Measurements from ENCODE around the gene PEDS1. TPM values are rescaled to one million over a fixed set of nuclear protein-coding genes. Genes with fewer than 3 reads are reported as not detected.
A peak's percentile ranks its signal among the peaks of the same experiment; 100 is the strongest.
"Not testable (repeated sequence)": the region's sequence is repeated elsewhere in the genome, so short reads cannot be mapped to it uniquely, and the experiment has no call there.

Gene PEDS1
- total RNA-seq, 1 experiment from 2014 or later: 61.9 TPM

DNA sequence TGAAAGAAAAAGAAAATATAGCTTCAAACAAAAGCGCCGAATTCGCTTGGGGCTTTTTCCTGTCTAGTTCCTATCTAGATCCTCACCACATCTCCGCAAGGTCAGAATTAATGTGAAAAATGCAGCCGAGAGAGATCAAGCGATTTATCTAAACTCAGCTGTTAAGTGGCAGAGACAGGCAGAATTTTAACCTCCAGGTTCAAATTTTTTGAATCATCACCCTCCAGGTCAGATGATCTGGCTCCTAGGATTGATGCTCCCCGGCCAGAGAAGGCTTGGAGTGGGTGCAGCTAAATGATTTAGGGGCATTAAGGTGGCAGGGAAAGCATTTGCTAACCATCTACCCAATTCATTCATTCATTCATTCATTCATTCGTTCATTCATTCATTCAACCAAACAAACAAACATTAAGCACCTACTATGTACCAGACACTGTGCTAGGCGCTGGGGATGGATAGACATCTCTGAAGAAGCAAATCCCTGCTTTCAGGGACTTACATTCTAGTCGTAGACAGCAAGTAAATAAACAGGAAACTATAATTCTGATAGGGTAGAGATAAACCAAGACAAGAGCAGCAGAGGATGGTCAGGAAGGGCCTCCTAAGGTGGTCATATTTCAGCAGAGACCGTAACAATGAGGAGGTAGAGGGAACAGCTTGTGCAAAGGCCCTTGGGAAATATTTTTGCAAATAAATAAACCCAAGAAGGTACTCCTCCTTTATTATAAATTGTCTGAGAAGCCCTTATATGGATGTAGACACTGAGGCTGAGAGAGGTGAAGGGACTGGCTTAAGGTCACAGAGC lies 39.9 kb downstream of the PEDS1 start:
- no peak for DNase-seq (ENCODE audit: low read depth)

DNA sequence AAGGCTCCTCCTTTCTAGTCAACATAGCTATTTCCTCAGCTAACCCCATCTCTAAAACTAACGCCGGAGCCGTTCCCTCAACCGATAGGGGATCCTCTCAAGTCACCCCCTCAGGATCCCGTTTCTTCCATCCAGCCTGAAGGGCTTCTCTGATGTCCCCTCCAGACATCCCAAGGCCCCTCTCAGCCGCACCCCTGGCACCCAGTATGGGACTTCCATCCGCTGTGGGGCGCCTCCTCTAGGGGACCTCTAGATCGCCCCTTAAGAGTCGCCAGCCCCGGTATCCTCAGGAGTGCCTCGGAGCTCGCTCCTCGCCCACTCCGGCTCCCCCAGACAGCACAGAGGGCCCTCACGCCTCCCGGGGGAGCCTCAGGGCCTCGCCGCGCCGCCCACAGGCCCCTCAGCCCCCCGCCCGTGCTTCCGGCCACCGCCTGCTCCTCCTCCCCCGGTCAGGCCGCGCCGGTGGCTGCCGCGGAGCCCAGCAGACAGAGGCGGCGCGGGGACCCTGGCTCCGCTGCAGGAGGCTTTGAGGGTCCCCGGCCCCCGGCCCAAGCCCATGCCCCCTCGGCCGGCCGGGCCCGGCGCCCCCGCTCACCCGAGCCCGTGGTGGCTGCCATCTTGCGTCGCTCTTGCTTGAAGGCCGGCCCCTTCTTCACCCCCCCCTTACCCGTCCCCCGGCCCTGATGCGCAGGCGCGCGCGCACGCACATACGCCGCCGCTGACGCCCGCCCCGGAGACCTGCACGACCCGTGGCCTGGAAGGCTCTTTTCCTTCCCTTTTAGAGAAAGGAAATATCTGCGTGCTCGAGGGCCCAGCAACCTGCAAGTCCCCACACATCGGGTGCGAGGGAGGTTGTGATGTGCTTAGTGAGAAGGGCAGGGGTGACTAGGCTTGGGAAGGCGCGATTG lies 40.8 kb downstream of the PEDS1 start, which contains the start of gene UBE2V1:
UBE2V1 (minus strand) TSS at position 639 of the 908 bp plus-strand sequence; CDS start at position 617, 22 bp downstream.
- peak; percentile 88 for DNase-seq (ENCODE audit: low read depth)

DNA sequence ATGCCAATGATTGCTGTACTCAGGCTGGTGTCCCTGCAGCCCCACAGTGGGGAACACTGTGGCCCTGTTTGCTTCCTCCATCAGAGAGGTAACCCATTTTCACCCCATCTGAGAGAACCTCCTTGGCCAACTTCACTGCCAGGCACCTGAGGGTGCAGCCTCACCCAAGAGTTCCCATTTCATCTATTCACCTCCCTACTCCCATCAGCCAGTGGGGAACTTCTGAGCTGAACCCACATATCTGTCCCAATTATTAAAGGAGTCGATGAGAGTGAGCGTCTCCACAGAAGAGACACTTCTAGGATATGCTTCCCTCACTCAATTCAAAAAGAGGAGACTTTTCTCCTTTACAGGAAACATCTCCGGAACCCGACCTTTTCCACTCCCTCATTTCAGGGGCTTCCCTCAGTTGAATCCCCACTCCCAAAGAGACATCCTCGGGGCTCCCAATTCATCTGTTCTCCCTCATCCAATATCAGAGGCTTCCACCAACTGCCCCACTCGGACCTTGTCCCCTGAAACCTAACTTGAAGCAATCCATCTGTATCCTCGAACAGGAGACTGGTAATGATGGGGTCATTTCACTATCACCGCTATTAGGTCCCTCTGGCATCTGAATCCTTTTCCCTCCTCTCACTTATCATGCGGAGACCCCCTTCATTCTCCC lies 41.6 kb downstream of the PEDS1 start:
- DNase-seq (ENCODE audit: low read depth): no peak

DNA sequence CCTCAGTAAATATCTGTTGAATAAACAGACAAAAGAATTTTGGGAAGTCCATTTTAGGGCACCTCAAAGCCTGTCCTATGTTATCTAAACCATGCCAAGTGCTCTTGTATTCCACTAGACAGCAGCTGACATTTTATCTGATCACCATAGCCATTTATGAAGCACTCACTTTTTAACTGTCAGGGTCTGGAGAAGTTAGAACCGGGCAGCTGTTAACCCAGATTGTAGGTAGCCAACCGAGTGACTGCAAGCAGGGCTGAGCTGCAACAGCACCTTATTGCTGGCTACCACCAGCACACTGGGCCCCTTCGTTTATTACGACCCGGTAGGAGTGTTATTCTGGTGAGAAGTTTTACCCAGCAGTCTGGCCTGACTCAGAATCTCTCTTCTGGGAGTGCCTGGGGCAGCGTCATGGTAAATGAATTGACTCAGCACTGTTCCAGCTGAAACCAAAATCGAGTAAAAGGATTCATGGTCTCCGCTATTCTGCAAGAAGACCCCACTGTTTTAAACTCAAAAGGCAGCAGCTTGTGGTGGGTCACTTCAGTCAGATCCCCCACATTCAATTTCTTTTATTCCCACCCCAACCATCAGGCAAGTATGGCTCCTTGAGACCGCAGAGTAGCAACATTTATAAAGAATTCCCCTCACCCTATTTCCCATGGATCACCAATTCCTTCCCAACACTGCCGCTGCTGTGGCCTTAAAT lies 42.2 kb downstream of the PEDS1 start:
- DNase-seq (ENCODE audit: low read depth): peak; percentile 87

DNA sequence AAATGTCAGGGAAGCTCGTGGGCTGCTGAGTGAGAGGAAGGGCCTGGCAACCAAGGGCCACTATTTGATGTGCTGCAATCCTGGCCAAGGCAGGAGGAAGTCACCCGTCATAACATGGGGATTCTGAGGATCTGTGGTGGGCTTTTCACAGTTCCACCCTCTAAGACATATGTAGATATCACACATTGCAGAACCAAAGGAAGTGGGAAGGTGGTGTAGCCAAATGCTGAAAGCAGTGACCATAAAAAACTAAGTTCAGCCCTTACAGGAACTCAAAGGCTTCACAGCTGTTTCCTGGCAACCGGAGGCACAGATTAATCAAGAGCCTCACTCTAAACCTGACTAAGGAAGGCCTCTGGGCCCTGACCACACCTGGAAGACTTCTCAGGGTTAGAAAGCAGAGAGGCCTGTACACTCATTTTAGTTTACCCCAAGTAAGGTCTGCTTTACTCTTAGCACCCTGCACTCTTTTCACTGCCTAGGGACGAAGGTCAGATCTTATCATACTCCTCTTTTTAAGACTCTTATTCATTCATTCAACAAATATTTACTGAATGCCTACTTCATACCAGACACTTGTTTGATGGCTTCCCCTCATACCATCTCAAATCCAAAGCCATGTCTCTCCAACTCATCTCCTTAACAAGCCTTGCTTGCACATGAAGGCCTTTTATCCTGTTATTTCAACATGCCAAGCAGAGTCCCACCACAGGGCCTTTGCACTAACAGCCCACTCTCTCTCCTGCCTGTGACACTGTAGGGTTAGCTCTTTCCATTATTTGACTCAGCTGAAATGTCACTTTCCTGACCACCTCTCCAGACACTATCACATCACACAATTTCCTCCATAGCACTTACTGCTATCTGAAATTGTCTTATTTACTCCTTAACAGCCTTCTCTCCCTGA lies 43.1 kb downstream of the PEDS1 start:
- DNase-seq (ENCODE audit: low read depth): peak; percentile 97

DNA sequence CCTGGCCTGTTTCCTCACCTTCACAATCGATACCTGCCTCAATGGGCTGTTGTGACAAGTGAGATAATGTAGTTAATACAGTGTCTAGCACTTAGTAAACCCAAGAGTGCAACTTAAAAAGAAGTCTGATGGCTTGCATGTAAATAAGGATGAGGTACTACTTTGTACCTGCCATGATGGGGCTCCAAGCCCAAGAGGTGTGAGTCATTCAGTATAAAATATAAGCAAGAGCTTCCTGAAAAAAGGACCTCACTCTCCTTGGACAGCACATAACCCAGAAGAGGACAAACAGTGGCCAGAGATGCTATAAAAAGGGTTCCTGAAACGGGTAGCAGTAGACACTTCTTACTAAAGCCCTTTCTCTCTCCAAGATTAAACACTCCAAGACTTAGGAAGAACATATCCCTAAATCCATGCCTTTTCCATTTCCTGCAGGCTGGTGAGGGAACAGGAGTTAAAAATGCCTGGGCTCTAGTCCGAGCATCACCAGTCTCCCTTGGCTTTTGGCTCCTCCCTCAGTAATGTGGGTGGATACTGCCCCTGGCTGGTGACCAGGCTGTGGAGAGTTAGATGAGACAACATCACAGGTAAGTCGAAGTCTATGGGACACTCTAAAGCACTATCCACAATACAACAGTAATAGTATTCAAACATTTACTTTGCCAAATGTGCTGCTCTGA lies 44.8 kb downstream of the PEDS1 start:
- DNase-seq (ENCODE audit: low read depth): peak; percentile 60

DNA sequence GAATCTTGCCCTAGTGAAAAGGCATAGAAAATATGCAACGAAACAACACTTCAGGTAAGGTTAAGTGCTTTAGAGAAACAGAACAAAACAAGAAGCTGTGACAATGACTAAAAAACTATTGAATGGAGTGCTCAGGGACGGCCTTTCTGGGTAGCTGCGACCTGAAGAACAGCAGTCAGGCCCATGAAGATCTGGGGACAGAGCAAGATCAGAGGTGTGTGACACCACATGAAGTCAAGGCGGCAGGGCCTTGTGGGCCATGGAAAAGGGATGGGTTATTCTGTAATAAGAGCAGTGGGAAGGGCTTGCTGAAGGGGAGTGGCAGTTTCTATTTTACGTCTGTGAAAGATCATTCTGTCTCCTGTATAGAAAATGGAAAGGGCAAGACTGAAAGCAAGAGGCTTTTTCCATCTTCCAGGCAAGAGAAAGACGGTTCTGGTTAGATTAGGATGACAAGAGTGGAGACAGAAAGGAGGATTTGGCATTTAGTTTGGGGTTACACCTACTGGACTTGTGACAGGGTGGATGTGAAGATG lies 45.7 kb downstream of the PEDS1 start:
- DNase-seq (ENCODE audit: low read depth): no peak

DNA sequence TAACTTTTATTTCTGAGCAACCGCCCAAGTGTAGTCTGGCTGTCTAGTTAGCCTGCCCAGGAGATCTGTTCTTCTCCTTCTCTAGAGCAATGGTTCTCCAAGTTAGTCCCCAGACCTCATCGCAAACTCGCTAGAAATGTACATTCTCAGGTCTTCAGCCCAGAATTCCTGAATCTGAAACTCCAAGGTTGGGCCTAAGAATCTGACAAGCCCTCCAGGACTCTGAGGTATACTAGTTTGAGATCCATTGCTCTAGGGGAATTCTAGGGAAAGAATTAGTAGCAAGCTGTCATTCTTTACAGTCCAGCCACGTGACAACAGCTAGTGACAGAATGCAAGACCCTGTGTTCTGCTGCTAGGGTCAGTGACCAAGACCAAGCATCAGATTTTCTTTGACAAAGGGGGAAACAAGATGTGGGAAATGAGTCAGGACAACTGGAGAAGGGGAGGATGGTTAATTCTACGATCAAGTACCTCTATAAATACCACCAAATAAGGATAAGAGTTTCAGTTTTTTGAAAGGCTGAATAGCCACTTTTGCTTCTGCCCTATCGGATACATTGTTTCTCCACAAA lies 46.4 kb downstream of the PEDS1 start:
- no peak for DNase-seq (ENCODE audit: low read depth)

DNA sequence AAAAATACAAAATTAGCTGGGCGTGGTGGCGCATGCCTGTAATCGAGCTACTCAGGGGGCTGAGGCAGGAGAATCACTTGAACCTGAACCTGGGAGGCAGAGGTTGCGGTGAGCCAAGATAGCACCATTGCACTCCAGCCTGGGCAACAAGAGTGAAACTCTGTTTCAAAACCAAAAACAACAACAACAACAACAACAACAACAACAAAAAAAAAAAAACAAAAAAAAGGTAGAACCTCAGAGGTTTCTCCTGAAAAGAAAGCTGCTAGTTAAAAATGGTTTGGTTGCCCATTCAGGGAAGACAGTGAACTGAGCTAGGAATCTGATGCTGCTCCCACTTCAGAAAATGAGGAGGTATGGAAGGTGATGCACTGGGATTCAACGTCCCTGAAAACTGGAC lies 46.9 kb downstream of the PEDS1 start:
- not testable (repeated sequence) for DNase-seq (ENCODE audit: low read depth)

Other genes with a start within 250 kb of the PEDS1 start
- gene SPATA2, start 238.2 kb downstream of the PEDS1 start, total RNA-seq (2014; rRNA removed; shearing (Covaris generic)): 4.1 and 8.3 TPM in 2 replicates
- 372 and 527 TPM in 2 replicates for gene RNF114, start 217.3 kb downstream of the PEDS1 start, total RNA-seq (2014; rRNA removed; shearing (Covaris generic))
- 8.4 and 10.6 TPM in 2 replicates for gene SNAI1, start 170.7 kb downstream of the PEDS1 start, total RNA-seq (2014; rRNA removed; shearing (Covaris generic))
- gene UBE2V1, start 40.6 kb downstream of the PEDS1 start, total RNA-seq (2014; rRNA removed; shearing (Covaris generic)): 135 and 170 TPM in 2 replicates
- 37.7 and 51.8 TPM in 2 replicates for gene CEBPB, start 37.1 kb upstream of the PEDS1 start, total RNA-seq (2014; rRNA removed; shearing (Covaris generic))